GM12891 (cell line): ENCODE results near the gene CAMTA1.

ENCODE experiments used
- POLR2A ChIP-seq: IDR thresholded peaks from 2 replicates; pipeline ENCODE4 v1.6.1; 2011; ENCODE audit warnings: low read depth, low read length, control low read depth
- POLR2AphosphoS5 ChIP-seq: IDR thresholded peaks from 2 replicates; pipeline ENCODE4 v1.6.1; 2011; ENCODE audit warnings: low read depth, low read length, control low read depth
- SPI1 ChIP-seq: IDR thresholded peaks from 2 replicates; pipeline ENCODE4 v1.6.1; 2011; ENCODE audit warnings: low read depth, low read length, control low read depth
- TAF1 ChIP-seq: IDR thresholded peaks from 2 replicates; pipeline ENCODE4 v1.6.1; 2011; ENCODE audit warnings: low read depth, low read length, control low read depth

DNA sequence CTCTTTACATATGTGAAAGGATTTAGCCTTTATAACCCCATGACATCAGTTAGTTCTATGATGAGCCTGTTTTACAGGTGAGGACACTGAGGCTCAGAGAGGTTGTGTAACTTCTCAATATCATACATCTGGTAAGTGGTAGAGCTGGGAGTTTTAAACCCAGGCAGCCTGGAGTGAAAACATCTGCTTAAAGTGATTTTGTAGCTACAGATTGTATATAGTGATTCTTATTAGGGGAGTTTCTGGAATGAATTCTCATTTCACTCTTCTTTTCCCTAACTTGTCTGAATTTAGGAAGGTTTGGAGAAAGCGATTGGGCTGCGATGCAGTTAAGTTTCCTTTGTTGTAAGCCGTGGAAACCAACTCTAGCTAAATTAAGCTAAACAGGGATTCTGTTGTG, 175.6 kb downstream of the CAMTA1 start:
- TF ChIP-seq POLR2AphosphoS5 (no peak), POLR2A (no peak), SPI1 (no peak), TAF1 (no peak)
